Heart right ventricle (tissue), 16 donors: ENCODE measurements around the gene DCLK3. TPM values are rescaled to one million over a fixed set of nuclear protein-coding genes. Genes with fewer than 3 reads are reported as not detected.

Source experiments
- ATAC-seq, 8 donors: fragments of 200-7000 bp; cut with Tn5 transposase; one replicate each; pipeline ENCODE4 v1.9.1; 2020; ENCODE audit warnings: mild to moderate bottlenecking in 8 of 8, moderate library complexity in 8 of 8, moderate number of reproducible peaks in 1 of 8
- DNase-seq, 2 donors: peaks; one replicate each; pipeline ENCODE4 v3.0.0-alpha.2; 2020
- H3K27ac ChIP-seq, 10 donors: fragments of 200-600 bp; sonication (generic) in 2 of 10; one replicate each; pipeline versions ENCODE4 v1.5.0 to v1.8.0; 2020 to 2022; ENCODE audit warnings: mild to moderate bottlenecking in 3 of 10
- H3K27me3 ChIP-seq, 7 donors: fragments of 200-600 bp; one replicate each; pipeline ENCODE4 v1.8.0; 2021 to 2022; ENCODE audit warnings: mild to moderate bottlenecking in 2 of 7
- H3K36me3 ChIP-seq, 9 donors: fragments of 200-600 bp; sonication (generic) in 1 of 9; one replicate each; pipeline versions ENCODE4 v1.5.0 to v1.8.0; 2020 to 2022; ENCODE audit warnings: mild to moderate bottlenecking in 2 of 9
- H3K4me1 ChIP-seq, 9 donors: fragments of 200-600 bp; sonication (generic) in 1 of 9; one replicate each; pipeline versions ENCODE4 v1.5.0 to v1.8.0; 2020 to 2022; ENCODE audit warnings: mild to moderate bottlenecking in 4 of 9
- H3K4me3 ChIP-seq, 10 donors: fragments of 200-600 bp; sonication (generic) in 2 of 10; one replicate each; pipeline versions ENCODE4 v1.5.0 to v1.8.0; 2020 to 2022; ENCODE audit warnings: mild to moderate bottlenecking in 7 of 10, moderate library complexity in 2 of 10
- H3K9me3 ChIP-seq, 11 donors: fragments of 200-600 bp in 10 of 11; sonication (generic) in 2 of 11; one replicate each; pipeline versions ENCODE4 v1.5.0 to v1.8.0; 2013 to 2022; ENCODE audit warnings: mild to moderate bottlenecking in 2 of 11, control low read depth in 1 of 11, moderate library complexity in 1 of 11
- WGBS, 2 donors: extraction: QIAGEN DNeasy Blood & Tissue Kit; methylation state at CpG; one replicate each; pipeline ENCODE4 v1.1.7; 2013; ENCODE audit warnings: inconsistent platforms in 1 of 2; 5-methylcytosine and 5-hydroxymethylcytosine counted together
- intact Hi-C, 10 donors: fragments of 100-400 bp; cut with DNase I; formaldehyde crosslinking; loops; one replicate each; pipeline versions ENCODE4 v1.11.1 to v1.14.2; 2022
- polyA plus RNA-seq, 2 donors: library from polyadenylated mRNA; stranded (reverse); fragments of 200-250 nt; gene quantifications; one replicate each; pipeline ENCODE4 v1.2.3, GENCODE V29; 2013
- total RNA-seq, 10 donors: library from RNA; stranded (reverse); fragmentation: NEBNext Ultra II Directional in 3 of 10; extraction: Animal tissue kit (Norgen Biotek cat#: 25700) in 3 of 10; gene quantifications; one replicate each; pipeline versions ENCODE4 v1.2.1 to v1.2.4, GENCODE V29; 2021 to 2023
- TF ChIP-seq, protein P1 (sequence below), 9 donors: fragments of 200-600 bp; sonication (generic) in 2 of 9; IDR thresholded peaks; one replicate each; pipeline versions ENCODE4 v1.5.0 to v1.8.0; 2021 to 2022; ENCODE audit warnings: antibody characterized with exemption in 9 of 9, mild to moderate bottlenecking in 5 of 9, moderate library complexity in 1 of 9
- donor health status: Arrhythmogenic right ventricular cardiomyopathy.
- donor health status: ischemic (EF 13 %, LVEDD 7.1; RV severe dilation, severe dysfunction).
- donor health status: healthy with polysubstance abuse.
- donor health status: DM: no; HTN: yes; CAD: no.
- donor health status: DM: no; HTN: no; CAD: no.
- donor health status: ischemic (EF 25% LVEDD 6.9; RV normal size, moderate dysfunction).
- donor health status: ischemic (EF 25% LVEDD 5.7; RV mildly dilated, moderate dysfunction).
- donor health status: healthy.
- donor health status: DM: yes; HTN: yes; CAD: no.
- donor health status: Ischemic cardiomyopathy.
- donor health status: ischemic (EF 35%, LVEDD 5.7; RV mildly dilated, moderate dysfunction).
- donor health status: nonischemic (EF 11% LVEDD 7.7; RV severe dilation, severe dysfunction).
- donor health status: DM: yes; HTN: yes; CAD: no.
- donor health status: PGD.
- donor health status: ischemic (EF 29% LVEDD 5.4; RV normal size, mild dysfunction).
- donor health status: nonischemic (EF 23%, LVEDD 6.1; RV moderate dilation, normal function).

Gene DCLK3
- total and polyA plus RNA-seq, 12 donors: 0.04 to 1.0 (median 0.19) TPM

DNA sequence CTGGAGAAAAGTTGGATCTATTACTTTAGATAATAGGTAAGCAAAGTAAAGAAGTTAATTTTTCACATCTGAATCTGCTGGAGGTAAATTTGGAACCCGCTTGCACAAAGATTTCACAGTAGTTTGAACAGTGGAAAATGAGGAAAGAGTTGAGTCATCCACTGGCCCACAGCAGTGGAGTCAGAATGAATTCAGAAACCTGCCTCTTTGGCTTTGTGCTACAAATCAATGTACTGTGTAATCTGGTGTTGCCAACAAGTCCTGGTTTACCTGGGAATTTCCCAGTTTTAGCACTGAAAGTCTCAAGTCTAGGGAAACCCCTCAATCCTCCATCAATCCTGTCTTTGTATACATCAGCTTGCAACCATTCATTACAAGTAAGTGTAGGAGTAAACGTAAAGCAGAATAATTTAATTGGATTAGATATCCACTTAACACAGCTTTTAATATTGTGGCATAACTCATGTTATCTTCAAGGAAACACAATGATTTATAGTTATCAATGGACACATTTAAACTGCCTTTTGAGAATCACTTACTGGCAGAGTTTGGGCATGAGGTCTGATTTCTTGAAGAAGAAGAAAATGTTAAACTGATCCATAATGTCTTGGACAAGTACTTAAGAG, 100.6 kb downstream of the DCLK3 start:
- 86 to 91% methylated on average over 2 of the region's 2 CpGs for WGBS, 2 donors
- Histone ChIP-seq H3K4me3 (no peak overlapping the region), H3K27ac (no peak overlapping the region), H3K36me3 (no peaks in the 10 kb centered on the region), H3K4me1 (no peaks in the 10 kb centered on the region), H3K9me3 (no peaks in the 10 kb centered on the region), H3K27me3 (no peaks in the 10 kb centered on the region)
- intact Hi-C loops: no loop called here
- DNase-seq: no peak
- TF ChIP-seq, protein P1, sequence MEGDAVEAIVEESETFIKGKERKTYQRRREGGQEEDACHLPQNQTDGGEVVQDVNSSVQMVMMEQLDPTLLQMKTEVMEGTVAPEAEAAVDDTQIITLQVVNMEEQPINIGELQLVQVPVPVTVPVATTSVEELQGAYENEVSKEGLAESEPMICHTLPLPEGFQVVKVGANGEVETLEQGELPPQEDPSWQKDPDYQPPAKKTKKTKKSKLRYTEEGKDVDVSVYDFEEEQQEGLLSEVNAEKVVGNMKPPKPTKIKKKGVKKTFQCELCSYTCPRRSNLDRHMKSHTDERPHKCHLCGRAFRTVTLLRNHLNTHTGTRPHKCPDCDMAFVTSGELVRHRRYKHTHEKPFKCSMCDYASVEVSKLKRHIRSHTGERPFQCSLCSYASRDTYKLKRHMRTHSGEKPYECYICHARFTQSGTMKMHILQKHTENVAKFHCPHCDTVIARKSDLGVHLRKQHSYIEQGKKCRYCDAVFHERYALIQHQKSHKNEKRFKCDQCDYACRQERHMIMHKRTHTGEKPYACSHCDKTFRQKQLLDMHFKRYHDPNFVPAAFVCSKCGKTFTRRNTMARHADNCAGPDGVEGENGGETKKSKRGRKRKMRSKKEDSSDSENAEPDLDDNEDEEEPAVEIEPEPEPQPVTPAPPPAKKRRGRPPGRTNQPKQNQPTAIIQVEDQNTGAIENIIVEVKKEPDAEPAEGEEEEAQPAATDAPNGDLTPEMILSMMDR (IDR thresholded peaks at IDR 0.05): no peak
- no peak for ATAC-seq

DNA sequence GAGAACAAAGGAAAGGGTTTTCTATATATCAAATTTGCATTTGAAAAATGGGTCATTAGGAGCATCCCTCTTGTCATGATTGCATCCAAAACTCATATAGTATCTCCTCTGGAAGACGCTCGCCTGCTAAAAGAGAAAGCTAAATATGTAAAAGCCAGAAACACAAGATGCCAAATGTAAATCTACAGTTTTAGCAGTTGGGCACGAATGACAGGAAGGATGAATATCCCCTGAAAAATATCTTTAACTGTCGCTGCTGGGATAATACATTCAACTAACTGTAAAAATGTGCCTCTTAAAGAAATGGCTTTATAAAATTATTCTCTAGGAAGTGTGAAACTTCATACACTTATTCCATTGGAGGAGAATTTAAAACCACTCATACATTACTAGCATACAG, 101.7 kb downstream of the DCLK3 start:
- ATAC-seq (no peak), DNase-seq (no peak)
- TF ChIP-seq, protein P1 (IDR thresholded peaks at IDR 0.05): no peak
- Histone ChIP-seq H3K27ac (no peak overlapping the region), H3K27me3 (no peaks in the 10 kb centered on the region), H3K9me3 (no peaks in the 10 kb centered on the region), H3K4me1 (no peaks in the 10 kb centered on the region), H3K4me3 (no peak overlapping the region), H3K36me3 (no peaks in the 10 kb centered on the region)
- intact Hi-C loops: no loop called here
- 63 to 67% methylated on average over 4 of the region's 4 CpGs for WGBS, 2 donors

Other genes with a start within 250 kb of the DCLK3 start
- gene TRANK1, start 180.5 kb upstream of the DCLK3 start, total RNA-seq: 10 to 100 TPM in 1 of 10 donors, 1 to 10 TPM in 9; 2.5 to 20.8 (median 5.3) TPM
- 1 to 10 TPM; 1.3 to 3.6 TPM for gene TRANK1, start 180.5 kb upstream of the DCLK3 start, polyA plus RNA-seq
- gene EPM2AIP1, start 228.6 kb upstream of the DCLK3 start, total RNA-seq: 10 to 100 TPM; 21.0 to 36.3 (median 28.3) TPM
- 10 to 100 TPM in 1 of 2 donors, 1 to 10 TPM in 1; 6.1 to 13.6 TPM for gene EPM2AIP1, start 228.6 kb upstream of the DCLK3 start, polyA plus RNA-seq
- gene MLH1, start 229.0 kb upstream of the DCLK3 start, total RNA-seq: 10 to 100 TPM; 48.8 to 61.7 (median 52.5) TPM
- 10 to 100 TPM; 26.0 to 29.5 TPM for gene MLH1, start 229.0 kb upstream of the DCLK3 start, polyA plus RNA-seq